Tibial nerve (tissue), 4 donors: ENCODE data around the gene MEIS1.

Source experiments
- CTCF ChIP-seq, 5 experiments: fragments of 200-600 bp in 3 of 5; fragments of 450-650 bp in 2 of 5; sonication (generic) in 3 of 5; IDR thresholded peaks; one replicate each; pipeline ENCODE4 v1.5.1; 2016 to 2019; ENCODE audit warnings: antibody characterized with exemption in 5 of 5, mild to moderate bottlenecking in 3 of 5, moderate library complexity in 2 of 5
- EP300 ChIP-seq, 2 donors: sonication (generic); formaldehyde crosslinking; IDR thresholded peaks; one replicate each; pipeline ENCODE4 v1.6.1; 2017; ENCODE audit warnings: antibody characterized with exemption in 2 of 2, mild to moderate bottlenecking in 1 of 2
- POLR2A ChIP-seq, 2 donors: fragments of 450-650 bp; IDR thresholded peaks; one replicate each; pipeline ENCODE4 v1.6.1; 2017; ENCODE audit warnings: antibody characterized with exemption in 2 of 2, mild to moderate bottlenecking in 2 of 2, moderate library complexity in 2 of 2

GRCh38 chr2:66572391-66572790 lies 137.5 kb downstream of the MEIS1 start:
- TF ChIP-seq CTCF (IDR thresholded peaks at IDR 0.05) = no peak
- no peak for TF ChIP-seq POLR2A (IDR thresholded peaks at IDR 0.05)
- no peak for TF ChIP-seq EP300 (IDR thresholded peaks at IDR 0.05)
